Sigmoid colon (tissue), 4 donors: ENCODE measurements around the gene FAM3A.

Experiments used
- CTCF ChIP-seq, 4 experiments: fragments of 450-650 bp in 3 of 4; fragments of 200-600 bp in 1 of 4; IDR thresholded peaks; one replicate each; pipeline ENCODE4 v1.5.1; 2016 to 2019; ENCODE audit warnings: antibody characterized with exemption in 4 of 4, mild to moderate bottlenecking in 3 of 4, moderate library complexity in 2 of 4
- EP300 ChIP-seq, 4 donors: sonication (generic); formaldehyde crosslinking; IDR thresholded peaks; one replicate each; pipeline ENCODE4 v1.6.1; 2017; ENCODE audit warnings: antibody characterized with exemption in 4 of 4
- POLR2A ChIP-seq, 2 donors: fragments of 450-650 bp; IDR thresholded peaks; one replicate each; pipeline ENCODE4 v1.6.1; 2016; ENCODE audit warnings: antibody characterized with exemption in 2 of 2, mild to moderate bottlenecking in 2 of 2, moderate library complexity in 2 of 2
- POLR2AphosphoS5 ChIP-seq, 4 donors: sonication (generic); formaldehyde crosslinking; IDR thresholded peaks; one replicate each; pipeline ENCODE4 v1.6.1; 2017; ENCODE audit warnings: antibody characterized with exemption in 4 of 4

GRCh38 chrX:154468217-154468616, 47.8 kb downstream of the FAM3A start:
- TF ChIP-seq CTCF (IDR thresholded peaks at IDR 0.05) (no peak), POLR2A (IDR thresholded peaks at IDR 0.05) (no peak), POLR2AphosphoS5 (IDR thresholded peaks at IDR 0.05) (no peak), EP300 (IDR thresholded peaks at IDR 0.05) (no peak)
